Measurements from ENCODE around the gene TEDC1.
A peak's percentile ranks its signal among the peaks of the same experiment; 100 is the strongest.

The TEDC1 gene

GRCh38 chr14:105490572-105491365 is at the start of gene TEDC1:
TSS of gene TEDC1 (plus strand) at chr14:105491246. CDS start at chr14:105491376, 130 bp downstream.
- peak; percentile 99 for DNase-seq

- no peak for DNase-seq
These were observed 48.9 kb upstream of the TEDC1 start for GRCh38 chr14:105442125-105442524.

- no peak for DNase-seq
These were observed 48.2 kb upstream of the TEDC1 start for GRCh38 chr14:105442834-105443233.

- DNase-seq: no peak
These were observed 46.2 kb upstream of the TEDC1 start for GRCh38 chr14:105444859-105445258.

- no peak for DNase-seq
These were observed 45.8 kb upstream of the TEDC1 start for GRCh38 chr14:105445290-105445689.

GRCh38 chr14:105445901-105446845 is 44.9 kb upstream of the TEDC1 start:
- no peak for DNase-seq

- no peak for DNase-seq
These were observed 44.1 kb upstream of the TEDC1 start for GRCh38 chr14:105446971-105447370.

GRCh38 chr14:105447651-105448640 is 43.1 kb upstream of the TEDC1 start:
- no peak for DNase-seq

GRCh38 chr14:105448706-105449111 is 42.3 kb upstream of the TEDC1 start:
- peak; percentile 70 for DNase-seq

- no peak for DNase-seq
These were observed 41.5 kb upstream of the TEDC1 start for GRCh38 chr14:105449276-105450122.

- DNase-seq: no peak
These were observed 40.9 kb upstream of the TEDC1 start for GRCh38 chr14:105450123-105450505.

- DNase-seq: no peak
These were observed 40.0 kb upstream of the TEDC1 start for GRCh38 chr14:105450864-105451720.

- no peak for DNase-seq
These were observed 38.1 kb upstream of the TEDC1 start for GRCh38 chr14:105452963-105453362.

GRCh38 chr14:105453847-105454246 is 37.2 kb upstream of the TEDC1 start:
- no peak for DNase-seq

- no peak for DNase-seq
These were observed 35.9 kb upstream of the TEDC1 start for GRCh38 chr14:105455086-105455640.

- DNase-seq: no peak
These were observed 35.0 kb upstream of the TEDC1 start for GRCh38 chr14:105455766-105456660.

- DNase-seq: no peak
These were observed 34.1 kb upstream of the TEDC1 start for GRCh38 chr14:105456736-105457617.

GRCh38 chr14:105458010-105458409 is 33.0 kb upstream of the TEDC1 start:
- no peak for DNase-seq
